HG02981 (cell line): ENCODE measurements around the gene MEG3.

Experiments used
- ATAC-seq: cut with Tn5 transposase; IDR thresholded peaks from one replicate; pipeline ENCODE4 v1.9.1; 2021; ENCODE audit warnings: mild to moderate bottlenecking, moderate library complexity; ENCODE audit not compliant: unreplicated experiment

The MEG3 gene

GRCh38 chr14:100844421-100844820 is 18.5 kb downstream of the MEG3 start:
- ATAC-seq: no peak

- no peak for ATAC-seq
Measured at GRCh38 chr14:100844846-100845245, 18.9 kb downstream of the MEG3 start.

- no peak for ATAC-seq
Measured at GRCh38 chr14:100845341-100845740, 19.4 kb downstream of the MEG3 start.

- ATAC-seq: no peak
Measured at GRCh38 chr14:100846309-100846859, 20.5 kb downstream of the MEG3 start.

- no peak for ATAC-seq
Measured at GRCh38 chr14:100849115-100849781, 23.3 kb downstream of the MEG3 start.

GRCh38 chr14:100850841-100851585 is 25.1 kb downstream of the MEG3 start:
- ATAC-seq: peak; percentile 74

GRCh38 chr14:100851586-100851916 is 25.6 kb downstream of the MEG3 start:
- no peak for ATAC-seq

- no peak for ATAC-seq
Measured at GRCh38 chr14:100851946-100852620, 26.2 kb downstream of the MEG3 start.

- ATAC-seq: no peak
Measured at GRCh38 chr14:100854435-100854834, 28.5 kb downstream of the MEG3 start.

GRCh38 chr14:100855256-100855930 is 29.5 kb downstream of the MEG3 start:
- ATAC-seq: no peak

- no peak for ATAC-seq
Measured at GRCh38 chr14:100856056-100856950, 30.4 kb downstream of the MEG3 start.

- ATAC-seq: no peak
Measured at GRCh38 chr14:100857233-100857922, 31.5 kb downstream of the MEG3 start.

GRCh38 chr14:100857923-100858837 is 32.3 kb downstream of the MEG3 start:
- ATAC-seq: no peak

GRCh38 chr14:100858838-100859220 is 32.9 kb downstream of the MEG3 start:
- ATAC-seq: no peak

- ATAC-seq: no peak
Measured at GRCh38 chr14:100859781-100860180, 33.9 kb downstream of the MEG3 start.

- no peak for ATAC-seq
Measured at GRCh38 chr14:100860556-100861187, 34.8 kb downstream of the MEG3 start.

- no peak for ATAC-seq
Measured at GRCh38 chr14:100861188-100861936, 35.4 kb downstream of the MEG3 start.

GRCh38 chr14:100861937-100862247 is 36.0 kb downstream of the MEG3 start:
- no peak for ATAC-seq
